Measurements from ENCODE around the gene MPC1.
A peak's percentile ranks its signal among the peaks of the same experiment; 100 is the strongest.

The MPC1 gene

GRCh38 chr6:166418691-166419143 lies 36.0 kb upstream of the MPC1 start:
- H3K4me1 ChIP-seq (ENCODE audit: control insufficient read depth, insufficient read depth, low read length, poor library complexity, severe bottlenecking): peaks cover 60% of the 10 kb centered on the region
- no peak overlapping the region for H3K4me3 ChIP-seq (ENCODE audit: insufficient read depth, low read depth, low read length, poor library complexity, severe bottlenecking)
- H3K27ac ChIP-seq (ENCODE audit: insufficient read depth, low read length, poor library complexity, severe bottlenecking): peak overlapping the region; percentile 58
- no peaks in the 10 kb centered on the region for H3K9me3 ChIP-seq (ENCODE audit: control insufficient read depth, low read length)
- H3K27me3 ChIP-seq (replicated peaks; ENCODE audit: control insufficient read depth, insufficient read depth, low read length, poor library complexity, severe bottlenecking): no peaks in the 10 kb centered on the region
- H3K36me3 ChIP-seq (ENCODE audit: control insufficient read depth, insufficient read depth, low read length): no peaks in the 10 kb centered on the region
- no peak for DNase-seq

GRCh38 chr6:166417285-166417691 lies 34.5 kb upstream of the MPC1 start:
- Histone ChIP-seq H3K27me3 (replicated peaks; ENCODE audit: control insufficient read depth, insufficient read depth, low read length, poor library complexity, severe bottlenecking) (no peaks in the 10 kb centered on the region), H3K9me3 (ENCODE audit: control insufficient read depth, low read length) (no peaks in the 10 kb centered on the region), H3K36me3 (ENCODE audit: control insufficient read depth, insufficient read depth, low read length) (no peaks in the 10 kb centered on the region), H3K27ac (ENCODE audit: insufficient read depth, low read length, poor library complexity, severe bottlenecking) (peak overlapping the region; percentile 58), H3K4me1 (ENCODE audit: control insufficient read depth, insufficient read depth, low read length, poor library complexity, severe bottlenecking) (peaks cover 74% of the 10 kb centered on the region), H3K4me3 (ENCODE audit: insufficient read depth, low read depth, low read length, poor library complexity, severe bottlenecking) (no peak overlapping the region)
- peak; percentile 36 to 58 (median 42) for DNase-seq

- peaks cover 87% of the 10 kb centered on the region for H3K4me1 ChIP-seq (ENCODE audit: control insufficient read depth, insufficient read depth, low read length, poor library complexity, severe bottlenecking)
These were observed 33.1 kb upstream of the MPC1 start for GRCh38 chr6:166415833-166416347.

GRCh38 chr6:166415306-166415705 lies 32.6 kb upstream of the MPC1 start:
- peak overlapping the region; percentile 35 for H3K27ac ChIP-seq (ENCODE audit: insufficient read depth, low read length, poor library complexity, severe bottlenecking)
- H3K36me3 ChIP-seq (ENCODE audit: control insufficient read depth, insufficient read depth, low read length): no peaks in the 10 kb centered on the region
- H3K4me3 ChIP-seq (ENCODE audit: insufficient read depth, low read depth, low read length, poor library complexity, severe bottlenecking): no peak overlapping the region
- no peaks in the 10 kb centered on the region for H3K9me3 ChIP-seq (ENCODE audit: control insufficient read depth, low read length)
- no peaks in the 10 kb centered on the region for H3K27me3 ChIP-seq (replicated peaks; ENCODE audit: control insufficient read depth, insufficient read depth, low read length, poor library complexity, severe bottlenecking)
- no peak for DNase-seq
- peaks cover 86% of the 10 kb centered on the region for H3K4me1 ChIP-seq (ENCODE audit: control insufficient read depth, insufficient read depth, low read length, poor library complexity, severe bottlenecking)

More at GRCh38 chr6:166415833-166416347, 33.1 kb upstream of the MPC1 start:
- Histone ChIP-seq H3K4me3 (ENCODE audit: insufficient read depth, low read depth, low read length, poor library complexity, severe bottlenecking) (no peak overlapping the region), H3K9me3 (ENCODE audit: control insufficient read depth, low read length) (no peaks in the 10 kb centered on the region), H3K27ac (ENCODE audit: insufficient read depth, low read length, poor library complexity, severe bottlenecking) (peak overlapping the region; percentile 58), H3K36me3 (ENCODE audit: control insufficient read depth, insufficient read depth, low read length) (no peaks in the 10 kb centered on the region), H3K27me3 (replicated peaks; ENCODE audit: control insufficient read depth, insufficient read depth, low read length, poor library complexity, severe bottlenecking) (no peaks in the 10 kb centered on the region)
- DNase-seq: no peak

GRCh38 chr6:166413491-166413951 lies 30.8 kb upstream of the MPC1 start:
- Histone ChIP-seq H3K4me3 (ENCODE audit: insufficient read depth, low read depth, low read length, poor library complexity, severe bottlenecking) (peak overlapping the region; percentile 11), H3K36me3 (ENCODE audit: control insufficient read depth, insufficient read depth, low read length) (no peaks in the 10 kb centered on the region), H3K27ac (ENCODE audit: insufficient read depth, low read length, poor library complexity, severe bottlenecking) (no peak overlapping the region), H3K4me1 (ENCODE audit: control insufficient read depth, insufficient read depth, low read length, poor library complexity, severe bottlenecking) (peaks cover 70% of the 10 kb centered on the region), H3K9me3 (ENCODE audit: control insufficient read depth, low read length) (no peaks in the 10 kb centered on the region), H3K27me3 (replicated peaks; ENCODE audit: control insufficient read depth, insufficient read depth, low read length, poor library complexity, severe bottlenecking) (no peaks in the 10 kb centered on the region)
- no peak for DNase-seq

- Histone ChIP-seq H3K4me1 (ENCODE audit: control insufficient read depth, insufficient read depth, low read length, poor library complexity, severe bottlenecking) (peaks cover 64% of the 10 kb centered on the region), H3K36me3 (ENCODE audit: control insufficient read depth, insufficient read depth, low read length) (no peaks in the 10 kb centered on the region)
- no peak for DNase-seq
These were observed 30.2 kb upstream of the MPC1 start for GRCh38 chr6:166412911-166413384.

GRCh38 chr6:166412156-166412910 lies 29.6 kb upstream of the MPC1 start:
- DNase-seq: no peak
- Histone ChIP-seq H3K9me3 (ENCODE audit: control insufficient read depth, low read length) (no peaks in the 10 kb centered on the region), H3K4me3 (ENCODE audit: insufficient read depth, low read depth, low read length, poor library complexity, severe bottlenecking) (peak overlapping the region; percentile 18), H3K36me3 (ENCODE audit: control insufficient read depth, insufficient read depth, low read length) (no peaks in the 10 kb centered on the region), H3K4me1 (ENCODE audit: control insufficient read depth, insufficient read depth, low read length, poor library complexity, severe bottlenecking) (peaks cover 62% of the 10 kb centered on the region), H3K27ac (ENCODE audit: insufficient read depth, low read length, poor library complexity, severe bottlenecking) (peak overlapping the region; percentile 53), H3K27me3 (replicated peaks; ENCODE audit: control insufficient read depth, insufficient read depth, low read length, poor library complexity, severe bottlenecking) (no peaks in the 10 kb centered on the region)

More at GRCh38 chr6:166412911-166413384, 30.2 kb upstream of the MPC1 start:
- Histone ChIP-seq H3K27me3 (replicated peaks; ENCODE audit: control insufficient read depth, insufficient read depth, low read length, poor library complexity, severe bottlenecking) (no peaks in the 10 kb centered on the region), H3K27ac (ENCODE audit: insufficient read depth, low read length, poor library complexity, severe bottlenecking) (no peak overlapping the region), H3K4me3 (ENCODE audit: insufficient read depth, low read depth, low read length, poor library complexity, severe bottlenecking) (no peak overlapping the region), H3K9me3 (ENCODE audit: control insufficient read depth, low read length) (no peaks in the 10 kb centered on the region)

- Histone ChIP-seq H3K36me3 (ENCODE audit: control insufficient read depth, insufficient read depth, low read length) (no peaks in the 10 kb centered on the region), H3K4me3 (ENCODE audit: insufficient read depth, low read depth, low read length, poor library complexity, severe bottlenecking) (peak overlapping the region; percentile 18), H3K27ac (ENCODE audit: insufficient read depth, low read length, poor library complexity, severe bottlenecking) (peak overlapping the region; percentile 53), H3K27me3 (replicated peaks; ENCODE audit: control insufficient read depth, insufficient read depth, low read length, poor library complexity, severe bottlenecking) (no peaks in the 10 kb centered on the region), H3K4me1 (ENCODE audit: control insufficient read depth, insufficient read depth, low read length, poor library complexity, severe bottlenecking) (peaks cover 56% of the 10 kb centered on the region), H3K9me3 (ENCODE audit: control insufficient read depth, low read length) (no peaks in the 10 kb centered on the region)
- DNase-seq: no peak
These were observed 29.0 kb upstream of the MPC1 start for GRCh38 chr6:166411721-166412151.

GRCh38 chr6:166411271-166411670 lies 28.5 kb upstream of the MPC1 start:
- H3K4me1 ChIP-seq (ENCODE audit: control insufficient read depth, insufficient read depth, low read length, poor library complexity, severe bottlenecking): peaks cover 52% of the 10 kb centered on the region
- H3K27me3 ChIP-seq (replicated peaks; ENCODE audit: control insufficient read depth, insufficient read depth, low read length, poor library complexity, severe bottlenecking): no peaks in the 10 kb centered on the region
- DNase-seq: no peak
- peak overlapping the region; percentile 53 for H3K27ac ChIP-seq (ENCODE audit: insufficient read depth, low read length, poor library complexity, severe bottlenecking)
- H3K36me3 ChIP-seq (ENCODE audit: control insufficient read depth, insufficient read depth, low read length): no peaks in the 10 kb centered on the region
- H3K9me3 ChIP-seq (ENCODE audit: control insufficient read depth, low read length): no peaks in the 10 kb centered on the region
- peak overlapping the region; percentile 18 for H3K4me3 ChIP-seq (ENCODE audit: insufficient read depth, low read depth, low read length, poor library complexity, severe bottlenecking)

GRCh38 chr6:166410426-166410935 lies 27.7 kb upstream of the MPC1 start:
- Histone ChIP-seq H3K4me1 (ENCODE audit: control insufficient read depth, insufficient read depth, low read length, poor library complexity, severe bottlenecking) (peaks cover 44% of the 10 kb centered on the region), H3K27ac (ENCODE audit: insufficient read depth, low read length, poor library complexity, severe bottlenecking) (no peak overlapping the region), H3K27me3 (replicated peaks; ENCODE audit: control insufficient read depth, insufficient read depth, low read length, poor library complexity, severe bottlenecking) (no peaks in the 10 kb centered on the region), H3K36me3 (ENCODE audit: control insufficient read depth, insufficient read depth, low read length) (no peaks in the 10 kb centered on the region), H3K9me3 (ENCODE audit: control insufficient read depth, low read length) (no peaks in the 10 kb centered on the region), H3K4me3 (ENCODE audit: insufficient read depth, low read depth, low read length, poor library complexity, severe bottlenecking) (no peak overlapping the region)
- no peak for DNase-seq
